Stomach smooth muscle (tissue), 2 donors: ENCODE data around the gene DIP2B.
"Not testable (repeated sequence)": the region's sequence is repeated elsewhere in the genome, so short reads cannot be mapped to it uniquely, and the experiment has no call there.

Source experiments
- H3K27ac ChIP-seq: one replicate; pipeline ENCODE4 v1.7.0; 2013; ENCODE audit warnings: mild to moderate bottlenecking, low read length, inconsistent platforms
- H3K27me3 ChIP-seq, 2 donors: one replicate each; pipeline ENCODE4 v1.7.0; 2013; ENCODE audit warnings: low read length in 2 of 2; ENCODE audit not compliant: insufficient read depth in 2 of 2, control insufficient read depth in 1 of 2
- H3K36me3 ChIP-seq, 2 donors: one replicate each; pipeline ENCODE4 v1.7.0; 2013; ENCODE audit warnings: low read length in 2 of 2; ENCODE audit not compliant: control insufficient read depth in 2 of 2, insufficient read depth in 2 of 2
- H3K4me1 ChIP-seq: one replicate; pipeline ENCODE4 v1.7.0; 2013; ENCODE audit warnings: low read length; ENCODE audit not compliant: control insufficient read depth, insufficient read depth
- H3K4me3 ChIP-seq, 2 donors: one replicate each; pipeline ENCODE4 v1.7.0; 2013; ENCODE audit warnings: low read length in 2 of 2
- H3K9ac ChIP-seq, 2 donors: one replicate each; pipeline ENCODE4 v1.7.0; 2013; ENCODE audit warnings: low read length in 2 of 2, mild to moderate bottlenecking in 1 of 2
- H3K9me3 ChIP-seq, 2 donors: one replicate each; pipeline ENCODE4 v1.7.0; 2013; ENCODE audit warnings: low read length in 2 of 2; ENCODE audit not compliant: control insufficient read depth in 2 of 2
- donor health status: healthy.
- donor health status: Pancreatic carcinoma.

The DIP2B gene

DNA sequence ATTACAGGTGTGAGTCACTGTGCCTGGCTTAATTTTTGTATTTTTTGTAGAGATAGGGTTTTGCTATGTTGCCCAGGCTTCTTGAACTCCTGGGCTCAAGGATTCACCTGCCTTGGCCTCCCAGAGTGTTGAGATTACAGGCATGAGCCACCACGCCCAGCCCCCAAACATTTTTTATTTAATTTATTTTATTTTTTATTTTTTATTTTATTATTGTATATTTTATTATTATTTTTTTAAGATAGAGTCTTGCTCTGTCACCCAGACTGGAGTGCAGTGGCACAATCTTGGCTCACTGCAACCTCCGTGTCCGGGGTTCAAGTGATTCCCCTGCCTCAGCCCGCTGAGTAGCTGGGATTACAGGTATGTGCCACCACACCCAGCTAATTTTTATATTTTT, 17.0 kb downstream of the DIP2B start:
- H3K9ac ChIP-seq, H3K9me3 ChIP-seq, H3K27me3 ChIP-seq, H3K27ac ChIP-seq, H3K36me3 ChIP-seq, H3K4me3 ChIP-seq: not testable (repeated sequence)
- H3K4me1 ChIP-seq = peaks cover 16% of the 10 kb centered on the region

DNA sequence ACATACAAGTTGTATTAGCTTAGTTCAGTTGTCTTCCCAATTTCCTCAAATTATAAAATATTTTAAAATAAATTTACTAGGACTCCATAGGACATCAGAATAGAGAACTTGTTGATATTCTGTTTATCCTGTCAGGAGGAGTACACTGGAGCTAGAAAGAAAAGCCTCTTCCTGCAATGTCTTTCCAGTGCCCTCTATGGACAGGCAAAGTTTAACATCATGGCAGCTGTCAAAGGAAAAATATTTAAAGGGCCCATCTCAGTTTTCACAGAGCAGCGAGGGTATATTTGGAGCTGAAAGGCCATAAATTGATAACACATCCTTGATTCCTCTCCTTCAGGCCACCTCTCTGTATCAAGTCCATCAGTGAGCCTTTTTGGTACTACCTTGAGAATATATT, 19.0 kb downstream of the DIP2B start:
- no peak overlapping the region for H3K4me3 ChIP-seq
- no peak overlapping the region for H3K9ac ChIP-seq
- no peaks in the 10 kb centered on the region for H3K9me3 ChIP-seq
- H3K36me3 ChIP-seq = peaks cover 2 to 3% of the 10 kb centered on the region in 2 donors
- peaks cover 6% of the 10 kb centered on the region for H3K4me1 ChIP-seq
- no peaks in the 10 kb centered on the region for H3K27me3 ChIP-seq
- H3K27ac ChIP-seq = no peak overlapping the region

DNA sequence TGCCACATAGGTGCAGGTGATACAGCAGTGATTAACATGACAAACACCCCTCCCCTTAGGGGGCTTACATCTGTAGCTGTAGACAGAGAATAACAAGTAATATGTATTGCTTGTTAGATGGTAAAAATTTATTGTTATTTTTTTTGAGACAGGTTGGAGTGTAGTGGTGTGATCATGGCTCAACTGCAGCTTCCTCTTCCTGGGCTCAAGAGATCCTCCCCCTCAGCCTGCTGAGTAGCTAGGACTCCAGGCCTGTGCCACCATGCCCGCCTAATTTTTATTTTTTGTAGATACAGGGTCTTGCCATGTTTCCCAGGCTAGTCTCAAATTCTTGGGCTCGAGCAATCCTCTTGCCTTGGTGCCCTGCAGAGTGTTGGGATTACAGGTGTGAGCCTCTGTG, 19.8 kb downstream of the DIP2B start:
- peaks cover 6% of the 10 kb centered on the region for H3K4me1 ChIP-seq
- H3K27ac ChIP-seq = no peak overlapping the region
- no peaks in the 10 kb centered on the region for H3K9me3 ChIP-seq
- H3K9ac ChIP-seq = no peak overlapping the region
- no peak overlapping the region for H3K4me3 ChIP-seq
- H3K27me3 ChIP-seq = no peaks in the 10 kb centered on the region
- H3K36me3 ChIP-seq = peaks cover 2 to 3% of the 10 kb centered on the region in 2 donors

DNA sequence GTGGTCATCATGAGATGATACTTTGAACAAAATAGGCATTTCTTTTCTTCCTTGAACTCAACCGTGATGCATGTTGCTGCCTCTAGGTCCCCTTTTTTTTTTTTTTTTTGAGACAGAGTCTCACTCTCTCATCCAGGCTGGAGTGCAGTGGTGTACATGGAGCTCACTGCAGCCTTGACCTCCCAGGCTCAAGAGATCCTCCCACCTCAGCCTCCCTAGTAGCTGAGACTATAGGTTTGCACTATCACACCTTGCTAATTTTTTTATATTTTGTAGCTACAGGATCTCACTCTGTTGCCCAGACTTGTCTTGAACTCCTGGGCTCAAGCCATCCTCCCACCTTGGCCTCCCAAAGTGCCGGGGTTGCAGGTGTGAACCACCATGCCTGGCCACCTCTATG, 20.6 kb downstream of the DIP2B start:
- H3K27ac ChIP-seq = no peak overlapping the region
- no peaks in the 10 kb centered on the region for H3K9me3 ChIP-seq
- peaks cover 6% of the 10 kb centered on the region for H3K4me1 ChIP-seq
- no peak overlapping the region for H3K4me3 ChIP-seq
- H3K36me3 ChIP-seq = peaks cover 2 to 3% of the 10 kb centered on the region in 2 donors
- no peaks in the 10 kb centered on the region for H3K27me3 ChIP-seq
- no peak overlapping the region for H3K9ac ChIP-seq

DNA sequence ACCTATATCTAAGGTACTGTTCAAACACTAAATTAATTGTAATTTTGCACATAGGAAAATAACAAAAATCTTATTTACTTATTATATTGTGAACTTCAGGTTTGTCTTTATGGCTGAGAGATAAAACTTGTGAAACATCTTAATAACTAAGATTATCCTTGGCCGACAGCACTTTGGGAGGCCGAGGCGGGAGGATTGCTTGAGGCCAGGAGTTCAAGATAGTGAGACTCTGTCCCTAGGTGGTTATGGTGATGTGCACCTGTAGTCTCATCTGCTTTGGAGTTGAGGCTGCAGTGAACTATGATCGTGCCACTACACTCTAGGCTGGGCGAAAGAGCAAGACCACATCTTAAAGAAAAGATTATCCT, 22.6 kb downstream of the DIP2B start:
- Histone ChIP-seq H3K4me1 (peaks cover 2% of the 10 kb centered on the region), H3K9ac (no peak overlapping the region), H3K36me3 (peaks cover 2 to 3% of the 10 kb centered on the region in 2 donors), H3K9me3 (no peaks in the 10 kb centered on the region), H3K27ac (no peak overlapping the region), H3K27me3 (no peaks in the 10 kb centered on the region), H3K4me3 (no peak overlapping the region)

DNA sequence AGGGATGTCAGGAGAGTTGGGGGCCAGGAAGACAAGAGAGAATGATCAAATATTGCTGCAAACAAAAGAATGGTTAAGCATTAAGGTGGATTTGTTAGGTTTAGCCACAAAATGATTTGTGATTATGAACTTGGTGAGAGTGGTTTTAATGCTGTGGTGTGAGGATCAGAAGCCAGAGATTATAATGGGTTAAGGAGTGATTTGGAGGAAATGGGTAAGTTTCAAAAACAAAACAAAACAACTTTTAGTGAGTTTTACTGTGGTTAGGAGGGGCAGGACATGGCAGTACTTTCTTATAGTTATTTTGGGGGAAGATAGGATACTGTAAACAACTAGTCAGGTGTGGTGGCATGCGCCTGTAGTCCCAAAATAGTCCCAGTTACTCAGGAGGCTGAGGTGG, 24.0 kb downstream of the DIP2B start:
- H3K9me3 ChIP-seq = no peaks in the 10 kb centered on the region
- H3K9ac ChIP-seq = no peak overlapping the region
- H3K27ac ChIP-seq = no peak overlapping the region
- no peak overlapping the region for H3K4me3 ChIP-seq
- peaks cover 2 to 3% of the 10 kb centered on the region in 2 donors for H3K36me3 ChIP-seq
- H3K27me3 ChIP-seq = no peaks in the 10 kb centered on the region
- H3K4me1 ChIP-seq = peaks cover 2% of the 10 kb centered on the region

DNA sequence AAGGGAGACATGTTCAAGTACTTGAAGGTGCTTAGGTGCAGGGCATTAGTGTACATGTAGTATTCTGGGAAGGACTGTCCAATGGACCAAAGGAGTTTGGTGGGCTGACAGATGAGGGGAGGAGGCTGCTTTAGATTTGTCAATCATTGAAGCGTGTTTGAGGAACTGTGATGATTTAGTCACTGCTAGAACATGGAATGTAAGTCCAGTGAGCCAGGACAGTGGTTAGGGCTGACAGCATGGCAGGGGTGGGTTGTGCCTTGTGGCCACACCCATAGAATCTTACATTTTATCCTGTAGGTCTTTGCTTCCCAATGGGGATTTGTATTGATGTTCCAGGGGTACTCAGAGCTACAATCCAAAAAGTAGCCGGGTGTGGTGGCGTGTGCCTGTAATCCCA, 24.6 kb downstream of the DIP2B start:
- H3K4me3 ChIP-seq = no peak overlapping the region
- H3K27me3 ChIP-seq = no peaks in the 10 kb centered on the region
- peaks cover 2% of the 10 kb centered on the region for H3K4me1 ChIP-seq
- no peaks in the 10 kb centered on the region for H3K9me3 ChIP-seq
- peaks cover 0 to under 1% of the 10 kb centered on the region in 2 donors for H3K36me3 ChIP-seq
- H3K9ac ChIP-seq = no peak overlapping the region
- H3K27ac ChIP-seq = no peak overlapping the region

DNA sequence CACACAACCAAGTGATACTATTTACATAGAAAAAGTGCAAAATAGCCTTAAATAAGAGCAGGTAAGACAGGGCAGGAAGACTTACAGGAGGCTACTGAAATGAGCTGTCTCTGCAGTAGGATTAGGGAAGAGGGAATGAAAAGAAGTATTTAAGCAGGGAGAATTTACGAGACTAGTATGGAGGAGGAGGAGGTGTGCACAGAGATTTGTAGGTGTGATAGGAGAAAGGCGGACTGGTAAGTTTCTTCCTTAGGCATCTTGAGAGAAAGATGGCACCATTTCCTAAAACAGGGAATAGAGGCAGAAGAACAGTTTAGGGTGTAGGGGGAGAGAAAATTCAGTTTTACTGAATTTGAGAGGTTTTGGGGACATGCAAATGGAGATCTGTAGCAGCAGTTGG, 25.7 kb downstream of the DIP2B start:
- Histone ChIP-seq H3K9ac (no peak overlapping the region), H3K27ac (no peak overlapping the region), H3K36me3 (no peaks in the 10 kb centered on the region), H3K27me3 (no peaks in the 10 kb centered on the region), H3K4me3 (no peak overlapping the region), H3K9me3 (no peaks in the 10 kb centered on the region), H3K4me1 (peaks cover 2% of the 10 kb centered on the region)

DNA sequence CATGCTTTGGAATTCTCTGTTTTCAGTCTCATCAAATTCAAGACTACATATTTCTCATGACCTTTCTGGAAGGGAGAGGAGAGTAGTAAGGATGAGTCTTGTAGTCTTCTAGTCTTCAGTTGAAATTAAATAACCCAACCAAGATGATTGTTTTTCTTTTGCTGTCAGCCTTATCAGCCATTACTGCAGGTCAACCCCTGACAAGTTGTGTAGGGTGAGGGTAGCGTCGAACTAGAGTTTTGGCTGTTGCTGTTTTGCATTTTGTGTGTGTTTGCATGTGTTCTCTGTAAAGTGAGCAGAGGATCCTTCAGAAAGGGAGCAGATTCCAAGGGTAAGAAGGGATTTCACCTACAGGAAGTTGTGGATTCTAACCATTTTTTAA, 28.4 kb downstream of the DIP2B start:
- Histone ChIP-seq H3K9ac (no peak overlapping the region), H3K27me3 (no peaks in the 10 kb centered on the region), H3K27ac (no peak overlapping the region), H3K4me3 (no peak overlapping the region), H3K4me1 (no peaks in the 10 kb centered on the region), H3K9me3 (no peaks in the 10 kb centered on the region), H3K36me3 (no peaks in the 10 kb centered on the region)

DNA sequence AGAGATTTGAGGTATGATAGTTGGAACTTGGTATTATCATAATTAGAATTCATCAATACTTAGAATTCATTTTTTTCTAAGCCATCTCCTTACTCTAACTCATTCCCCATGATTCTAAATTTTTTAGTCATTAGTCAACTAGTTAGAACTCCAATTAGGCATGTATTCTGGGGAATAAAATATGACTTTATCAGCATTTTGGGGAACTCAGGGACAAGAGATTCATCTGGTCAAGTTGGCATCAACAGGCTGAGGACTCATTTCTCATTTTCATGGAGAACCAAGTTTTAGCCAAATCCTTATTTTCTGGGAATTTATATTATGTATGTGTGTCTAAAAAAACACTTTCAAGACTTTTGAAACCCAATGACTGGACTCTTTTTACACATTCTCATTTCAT, 29.2 kb downstream of the DIP2B start:
- Histone ChIP-seq H3K27ac (no peak overlapping the region), H3K4me3 (no peak overlapping the region), H3K36me3 (no peaks in the 10 kb centered on the region), H3K9me3 (no peaks in the 10 kb centered on the region), H3K4me1 (no peaks in the 10 kb centered on the region), H3K9ac (no peak overlapping the region), H3K27me3 (no peaks in the 10 kb centered on the region)

DNA sequence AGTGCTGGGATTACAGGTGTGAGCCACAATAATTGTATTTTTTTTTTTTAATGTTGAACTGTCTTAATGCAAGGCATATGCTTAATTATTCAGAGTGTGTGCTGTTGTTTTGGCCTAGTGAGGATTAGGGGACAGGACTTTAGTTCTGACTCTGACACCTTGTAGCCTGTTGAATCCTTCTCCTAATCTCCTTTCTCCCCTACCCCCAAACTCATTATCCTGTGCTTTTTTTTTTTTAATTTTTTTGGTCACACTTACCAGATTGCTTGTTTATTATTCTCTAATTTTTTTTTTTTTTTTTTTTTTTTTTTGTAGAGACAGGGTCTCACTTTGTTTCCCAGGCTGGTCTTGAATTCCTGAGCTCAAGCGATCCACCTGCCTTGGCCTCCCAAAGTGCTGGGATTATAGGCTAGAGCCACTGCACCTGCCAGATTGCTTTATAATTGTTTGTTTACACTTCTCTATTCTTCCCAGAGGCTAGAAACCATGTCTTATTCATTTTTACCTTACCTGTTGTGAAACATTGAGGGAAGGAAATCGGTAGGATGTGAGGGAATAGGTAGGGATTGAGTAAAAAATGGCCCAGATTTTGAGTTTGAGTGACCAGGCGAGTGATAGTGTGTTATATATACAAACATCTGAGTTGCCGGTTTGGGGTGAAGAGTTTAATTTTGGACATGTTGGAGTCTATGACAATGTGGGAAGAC, 32.2 kb downstream of the DIP2B start:
- Histone ChIP-seq H3K27ac (no peak overlapping the region), H3K4me3 (no peak overlapping the region), H3K9ac (no peak overlapping the region), H3K36me3 (no peaks in the 10 kb centered on the region), H3K27me3 (no peaks in the 10 kb centered on the region), H3K9me3 (no peaks in the 10 kb centered on the region), H3K4me1 (no peaks in the 10 kb centered on the region)
